HG02870 (cell line): ENCODE data around the gene FN3KRP.
"Not testable (repeated sequence)": the region's sequence is repeated elsewhere in the genome, so short reads cannot be mapped to it uniquely, and the experiment has no call there.

Experiments
- ATAC-seq: cut with Tn5 transposase; IDR thresholded peaks from one replicate; pipeline ENCODE4 v1.9.1; 2021; ENCODE audit warnings: mild to moderate bottlenecking, moderate library complexity; ENCODE audit not compliant: unreplicated experiment

FN3KRP gene

DNA sequence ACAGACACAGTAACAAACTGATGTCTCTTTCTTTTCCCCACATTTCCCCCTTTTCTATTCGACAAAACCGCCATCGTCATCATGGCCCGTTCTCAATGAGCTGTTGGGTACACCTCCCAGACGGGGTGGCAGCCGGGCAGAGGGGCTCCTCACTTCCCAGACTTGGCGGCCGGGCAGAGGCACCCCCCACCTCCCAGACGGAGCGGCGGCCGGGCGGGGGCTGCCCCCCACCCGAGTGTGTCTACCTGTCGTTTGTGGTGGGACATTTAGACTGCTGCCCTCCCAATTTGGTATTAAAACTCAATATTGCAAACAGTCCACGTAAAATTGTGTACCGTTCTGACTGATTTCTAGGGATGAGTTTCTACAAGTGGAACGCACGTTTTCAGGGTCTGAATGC lies 58.0 kb downstream of the FN3KRP start:
- not testable (repeated sequence) for ATAC-seq

DNA sequence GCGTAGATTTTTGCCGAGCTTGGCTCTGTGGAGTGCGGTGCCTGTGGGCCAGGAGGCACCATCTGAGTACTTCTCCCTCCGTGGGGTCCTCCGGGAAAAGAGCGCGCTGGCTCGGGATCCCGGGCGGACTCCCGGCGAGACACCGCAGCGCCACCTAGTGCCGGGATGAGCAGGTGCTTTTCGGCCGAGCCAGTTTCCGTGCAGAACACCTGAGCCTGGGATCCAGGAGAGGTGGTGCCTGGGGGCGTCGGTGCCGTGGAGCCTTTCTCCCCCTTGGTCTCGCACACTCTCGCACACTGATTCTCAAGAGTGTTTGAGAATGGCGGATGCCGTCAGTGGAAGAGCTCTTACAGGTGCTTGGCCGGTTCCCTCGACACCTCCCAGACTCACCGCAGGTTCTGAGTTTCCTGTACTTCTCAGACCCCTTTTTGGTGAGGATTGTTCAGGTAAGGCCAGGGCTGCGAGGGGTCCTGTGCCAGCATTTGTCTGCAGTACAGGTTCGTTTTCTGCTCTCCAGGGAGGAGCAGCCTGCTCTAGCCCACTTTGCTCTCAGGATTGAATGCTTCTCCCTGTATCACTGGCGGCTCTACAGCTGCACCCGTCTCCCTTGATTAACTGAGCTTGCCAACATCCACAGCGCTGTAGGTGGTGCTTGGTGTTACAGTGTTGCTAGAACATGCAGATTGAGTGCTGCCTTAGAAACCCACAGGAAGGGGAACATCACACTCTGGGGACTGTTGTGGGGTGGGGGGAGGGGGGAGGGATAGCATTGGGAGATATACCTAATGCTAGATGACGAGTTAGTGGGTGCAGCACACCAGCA lies 58.7 kb downstream of the FN3KRP start:
- ATAC-seq: no peak

DNA sequence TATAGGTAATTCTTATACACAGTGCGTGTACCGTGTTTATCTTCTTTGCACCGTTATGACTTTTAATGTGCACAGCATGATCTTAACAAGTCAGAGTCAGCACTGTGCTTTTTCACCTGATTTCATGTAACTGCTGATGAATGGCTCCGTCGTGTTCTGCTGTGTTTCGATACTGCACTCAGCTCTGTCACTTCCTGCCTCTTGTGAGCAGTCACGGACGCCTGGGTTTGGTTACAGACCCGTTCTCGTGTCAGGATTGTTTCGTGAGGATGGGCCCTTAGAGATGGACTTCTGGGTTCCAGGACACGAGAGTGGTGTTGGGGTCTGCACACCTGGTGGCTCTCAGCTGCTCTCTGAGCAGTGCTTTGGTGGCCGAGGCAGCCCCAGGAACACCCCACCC lies 59.9 kb downstream of the FN3KRP start:
- no peak for ATAC-seq
